HTERT RPE-1 (cell line): ENCODE data around the gene DCAF10.
"Not testable (repeated sequence)": the region's sequence is repeated elsewhere in the genome, so short reads cannot be mapped to it uniquely, and the experiment has no call there.

Experiments used
- in situ Hi-C: fragments of 300-500 bp; cut with MboI; formaldehyde crosslinking; loops from 4 replicates; pipeline ENCODE4 v1.14.3; 2020; ENCODE audit warnings: low sequenced_read_pairs

DCAF10 gene

DNA sequence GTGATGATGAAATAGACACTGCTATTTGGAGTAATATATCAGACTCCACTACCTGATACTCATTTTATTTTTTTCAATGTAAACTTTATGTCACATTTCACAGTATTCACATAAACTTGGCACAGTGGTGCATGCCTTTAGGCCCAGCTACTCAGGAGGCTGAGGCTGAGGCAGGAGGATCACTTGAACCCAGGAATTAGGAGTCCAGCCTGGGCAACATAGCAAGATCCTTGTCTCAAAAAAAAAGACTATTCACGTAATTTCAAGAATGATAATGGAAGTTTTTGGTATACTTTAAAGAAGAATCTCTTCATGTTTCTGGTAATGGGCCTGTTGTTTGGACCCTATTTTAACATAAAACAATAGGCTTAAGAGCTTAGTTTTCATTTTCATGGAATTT is 56.0 kb downstream of the DCAF10 start:
- in situ Hi-C loops: no loop called here

- in situ Hi-C loops: no loop called here
Measured at GRCh38 chr9:37859043-37859442, 58.4 kb downstream of the DCAF10 start.

GRCh38 chr9:37862530-37862929 is 61.9 kb downstream of the DCAF10 start:
- in situ Hi-C loops: no loop called here

DNA sequence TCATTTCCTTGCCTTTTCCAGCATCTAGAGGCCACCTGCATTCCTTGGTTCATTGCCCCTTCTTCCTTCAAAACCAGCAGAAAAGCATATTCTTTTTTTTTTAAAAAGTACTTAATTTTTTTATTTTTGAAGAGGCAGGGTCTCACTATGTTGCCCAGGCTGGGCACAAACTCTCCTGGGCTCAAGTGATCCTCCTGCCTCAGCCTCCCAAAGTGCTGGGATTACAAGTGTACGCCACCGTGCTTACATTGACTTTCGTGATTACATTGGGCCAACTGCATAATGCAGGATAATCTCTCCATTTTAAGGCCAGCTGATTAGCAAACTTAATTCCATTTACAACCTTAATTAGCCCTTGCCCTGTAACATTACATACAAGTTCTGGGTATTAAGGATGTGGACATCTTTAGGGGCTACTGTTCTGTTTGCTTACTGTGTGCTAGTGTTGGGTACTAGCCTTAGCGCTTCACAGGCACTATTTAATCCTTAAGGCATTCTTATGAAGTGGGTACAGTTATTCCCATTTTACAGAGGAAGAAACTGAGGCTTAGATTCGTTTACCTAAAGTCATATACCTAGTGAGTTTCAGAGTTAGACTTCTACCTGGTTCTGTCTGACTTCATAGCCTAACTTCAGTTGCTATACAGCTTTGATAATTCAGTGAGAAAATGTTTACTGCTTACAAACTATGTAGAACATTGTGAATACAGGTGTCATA is 69.6 kb downstream of the DCAF10 start:
- in situ Hi-C loops: no loop called here

DNA sequence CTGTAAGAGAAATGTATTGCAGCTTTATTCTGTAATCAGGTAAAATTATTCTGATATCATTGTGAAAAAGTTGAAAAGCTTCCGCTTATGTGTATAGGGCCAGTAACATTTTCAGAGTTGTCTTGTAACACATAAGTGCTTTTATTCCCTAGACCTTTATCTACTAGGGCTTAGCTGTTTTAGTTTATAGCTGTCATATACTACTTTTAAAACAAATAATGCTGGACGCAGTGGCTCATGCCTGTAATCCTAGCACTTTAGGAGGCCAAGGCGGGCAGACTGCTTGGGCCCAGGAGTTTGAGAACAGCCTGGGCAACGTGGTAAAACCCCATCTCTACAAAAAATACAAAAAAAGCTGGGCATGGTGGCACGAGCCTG is 70.2 kb downstream of the DCAF10 start:
- in situ Hi-C loops: no loop called here

- in situ Hi-C loops: no loop called here
Measured at GRCh38 chr9:37873955-37874354, 73.4 kb downstream of the DCAF10 start.

- in situ Hi-C loops: no loop called here
Measured at GRCh38 chr9:37876376-37876775, 75.8 kb downstream of the DCAF10 start.

- in situ Hi-C loops: no loop called here
Measured at GRCh38 chr9:37880916-37881479, 80.4 kb downstream of the DCAF10 start.

DNA sequence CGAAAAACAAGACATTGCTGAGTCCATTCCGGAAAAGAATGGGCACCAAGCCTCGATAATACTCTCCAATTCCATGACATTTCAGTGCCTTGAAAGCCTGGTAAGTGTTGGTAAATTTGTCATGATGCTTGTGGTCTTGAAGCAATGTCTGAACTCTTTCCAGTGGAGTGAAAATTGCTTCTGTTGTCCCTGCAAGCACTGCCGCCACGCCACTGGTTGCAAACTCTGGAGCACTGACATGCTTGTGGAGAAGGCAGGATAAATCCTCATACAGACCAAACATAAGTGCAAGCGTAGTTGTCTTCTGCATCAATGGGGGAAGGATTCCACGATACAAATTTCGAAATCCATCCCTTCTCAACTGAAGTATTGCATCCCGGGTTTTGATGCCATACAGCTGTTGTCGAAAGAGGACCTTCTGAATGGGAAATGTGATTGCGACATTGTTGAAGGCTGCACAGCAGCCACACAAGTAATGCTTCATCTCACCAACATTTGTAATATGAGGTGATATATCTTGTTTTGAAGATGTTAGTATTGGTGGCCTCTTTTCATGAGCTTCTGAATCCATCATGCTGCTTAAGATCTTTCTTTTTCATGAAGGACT is 87.5 kb downstream of the DCAF10 start:
- in situ Hi-C loops: not testable (repeated sequence)

- in situ Hi-C loops: no loop called here
Measured at GRCh38 chr9:37889536-37889935, 88.9 kb downstream of the DCAF10 start.

- in situ Hi-C loops: not testable (repeated sequence)
Measured at GRCh38 chr9:37891042-37891441, 90.4 kb downstream of the DCAF10 start.

DNA sequence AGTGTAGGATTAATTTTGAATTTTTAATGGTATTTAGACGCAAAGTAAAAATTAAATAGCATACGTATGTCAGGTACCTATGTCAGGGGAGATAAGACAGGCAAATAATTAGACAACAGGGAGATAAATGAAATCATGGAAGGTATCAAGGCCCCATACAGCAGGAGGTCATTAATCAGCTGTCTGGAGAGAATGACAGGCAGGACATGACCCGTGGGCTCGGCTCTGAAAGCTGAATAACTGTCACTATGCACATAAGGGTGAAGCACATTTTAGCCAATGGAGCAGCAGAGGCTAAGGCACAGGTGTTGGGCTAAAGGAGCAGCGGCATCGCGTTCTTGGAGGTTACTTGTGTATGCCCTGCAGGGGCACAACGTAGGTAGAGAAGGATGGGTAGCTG is 91.5 kb downstream of the DCAF10 start:
- in situ Hi-C loops: no loop called here

GRCh38 chr9:37897665-37898064 is 97.1 kb downstream of the DCAF10 start:
- in situ Hi-C loops: no loop called here

DNA sequence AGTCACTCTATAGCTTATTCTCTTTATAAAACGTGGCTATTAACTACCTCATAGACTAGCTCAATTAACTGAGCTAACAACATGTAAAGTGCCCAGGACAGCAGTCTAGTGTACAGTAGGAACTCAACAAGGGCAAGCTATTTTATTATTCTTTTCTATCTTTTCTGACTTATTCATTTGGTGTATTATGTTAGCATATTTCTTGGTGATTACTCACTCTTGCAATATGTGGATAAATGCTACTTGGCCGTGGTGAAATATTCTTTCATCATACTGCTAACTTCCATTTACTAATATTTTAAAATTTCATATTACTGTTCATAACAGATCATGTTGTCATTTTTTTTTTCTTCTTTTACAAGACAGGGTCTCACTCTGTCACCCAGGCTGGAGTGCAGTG is 98.4 kb downstream of the DCAF10 start:
- in situ Hi-C loops: no loop called here

GRCh38 chr9:37902131-37902530 is 101.5 kb downstream of the DCAF10 start:
- in situ Hi-C loops: no loop called here

DNA sequence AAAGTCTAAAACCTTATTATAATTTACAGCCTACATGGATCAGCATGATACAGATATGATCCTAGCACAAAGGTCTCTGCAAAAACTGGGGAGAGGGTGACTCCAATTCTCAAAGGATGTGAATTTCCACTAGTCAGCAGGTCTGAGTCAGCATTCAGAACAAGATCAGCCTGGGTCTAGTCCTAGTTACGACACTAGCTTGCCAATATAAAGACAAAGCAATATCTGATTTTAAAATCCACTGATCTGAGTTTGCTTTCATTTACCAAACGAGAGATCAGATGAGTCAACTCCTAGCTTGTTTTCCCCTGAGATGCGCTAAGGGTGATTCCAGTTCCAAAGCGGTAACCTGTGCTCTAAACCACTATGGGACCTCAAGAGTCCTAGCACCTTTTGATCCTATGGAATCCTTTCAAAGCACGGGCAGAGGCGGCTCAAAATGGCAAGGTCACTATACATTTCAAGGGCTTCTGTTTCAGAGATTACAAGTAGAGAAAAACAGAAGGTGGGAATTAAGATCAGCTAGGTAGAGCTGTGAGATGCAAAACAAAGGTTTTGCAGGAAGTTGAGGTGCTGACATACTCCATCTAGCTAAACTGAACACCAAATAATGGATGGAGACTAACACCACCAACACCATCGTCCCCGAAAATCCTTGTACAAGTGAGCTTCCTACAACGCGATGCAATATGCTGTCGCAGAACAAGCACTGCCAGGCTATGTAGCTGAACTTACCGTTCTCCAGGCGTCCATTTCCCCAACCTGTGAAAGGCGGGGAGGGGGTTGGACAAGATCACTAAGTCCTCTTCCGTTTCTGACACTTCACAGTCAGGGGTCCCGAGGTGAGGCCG is 102.4 kb downstream of the DCAF10 start:
- in situ Hi-C loops: no loop called here

GRCh38 chr9:37903647-37904444 is 103.2 kb downstream of the DCAF10 start, which contains the start of gene SLC25A51:
TSS of gene SLC25A51 (minus strand) at chr9:37904127. CDS start at chr9:37888550, 15,577 bp downstream.
- in situ Hi-C loops: no loop called here

GRCh38 chr9:37904445-37905130 is 104.0 kb downstream of the DCAF10 start:
- in situ Hi-C loops: no loop called here

DNA sequence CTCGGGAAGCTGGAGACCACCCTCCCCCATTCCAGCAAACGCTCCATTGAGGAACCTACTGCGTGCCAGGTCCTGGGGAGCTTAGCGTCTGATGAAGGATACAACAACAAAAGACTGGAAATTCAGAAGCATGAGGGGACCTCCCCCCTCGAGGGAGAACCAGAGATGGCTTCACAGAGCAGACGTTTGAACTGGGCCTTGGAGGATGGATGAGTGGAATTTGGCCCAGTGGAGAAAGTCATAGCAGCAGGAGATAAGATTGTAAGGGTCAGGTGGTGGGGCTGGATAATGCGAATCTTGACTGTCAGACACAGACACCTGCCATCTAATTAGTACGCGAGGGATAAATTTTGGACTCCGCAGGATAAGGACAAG is 104.5 kb downstream of the DCAF10 start:
- in situ Hi-C loops: no loop called here

- in situ Hi-C loops: no loop called here
Measured at GRCh38 chr9:37905776-37906175, 105.2 kb downstream of the DCAF10 start.
